Skeletal muscle tissue (tissue), 4 donors: Measurements from ENCODE around the gene ERC2. TPM values are rescaled to one million over a fixed set of nuclear protein-coding genes. Genes with fewer than 3 reads are reported as not detected.

Experiments
- H3K27ac ChIP-seq: one replicate; pipeline ENCODE4 v1.7.0; 2013; ENCODE audit warnings: mild to moderate bottlenecking, low read depth, low read length, inconsistent platforms
- H3K27me3 ChIP-seq, 3 donors: one replicate each; pipeline ENCODE4 v1.7.0; 2013; ENCODE audit warnings: low read length in 3 of 3; ENCODE audit not compliant: control insufficient read depth in 3 of 3, insufficient read depth in 3 of 3
- H3K36me3 ChIP-seq, 3 donors: one replicate each; pipeline ENCODE4 v1.7.0; 2013; ENCODE audit warnings: low read length in 3 of 3; ENCODE audit not compliant: control insufficient read depth in 3 of 3, insufficient read depth in 3 of 3
- H3K4me1 ChIP-seq, 3 donors: one replicate each; pipeline ENCODE4 v1.7.0; 2013; ENCODE audit warnings: low read length in 3 of 3, mild to moderate bottlenecking in 3 of 3; ENCODE audit not compliant: control insufficient read depth in 3 of 3, insufficient read depth in 3 of 3
- H3K4me3 ChIP-seq, 3 donors: one replicate each; pipeline ENCODE4 v1.7.0; 2013; ENCODE audit warnings: low read length in 3 of 3
- H3K9ac ChIP-seq, 3 donors: one replicate each; pipeline ENCODE4 v1.7.0; 2013; ENCODE audit warnings: low read length in 3 of 3, mild to moderate bottlenecking in 3 of 3, moderate library complexity in 2 of 3, low read depth in 1 of 3
- H3K9me3 ChIP-seq, 3 donors: one replicate each; pipeline ENCODE4 v1.7.0; 2013; ENCODE audit warnings: low read length in 3 of 3; ENCODE audit not compliant: control insufficient read depth in 3 of 3
- total RNA-seq: library from RNA; depleted of rRNA; stranded (reverse); fragments of >200 nt; gene quantifications from one replicate; pipeline ENCODE4 v1.2.3, GENCODE V29; 2014
- donor health status: Osteomylitis.

ERC2 gene
- total RNA-seq, 1 donor from 2014 or later, result 1.0 TPM

DNA sequence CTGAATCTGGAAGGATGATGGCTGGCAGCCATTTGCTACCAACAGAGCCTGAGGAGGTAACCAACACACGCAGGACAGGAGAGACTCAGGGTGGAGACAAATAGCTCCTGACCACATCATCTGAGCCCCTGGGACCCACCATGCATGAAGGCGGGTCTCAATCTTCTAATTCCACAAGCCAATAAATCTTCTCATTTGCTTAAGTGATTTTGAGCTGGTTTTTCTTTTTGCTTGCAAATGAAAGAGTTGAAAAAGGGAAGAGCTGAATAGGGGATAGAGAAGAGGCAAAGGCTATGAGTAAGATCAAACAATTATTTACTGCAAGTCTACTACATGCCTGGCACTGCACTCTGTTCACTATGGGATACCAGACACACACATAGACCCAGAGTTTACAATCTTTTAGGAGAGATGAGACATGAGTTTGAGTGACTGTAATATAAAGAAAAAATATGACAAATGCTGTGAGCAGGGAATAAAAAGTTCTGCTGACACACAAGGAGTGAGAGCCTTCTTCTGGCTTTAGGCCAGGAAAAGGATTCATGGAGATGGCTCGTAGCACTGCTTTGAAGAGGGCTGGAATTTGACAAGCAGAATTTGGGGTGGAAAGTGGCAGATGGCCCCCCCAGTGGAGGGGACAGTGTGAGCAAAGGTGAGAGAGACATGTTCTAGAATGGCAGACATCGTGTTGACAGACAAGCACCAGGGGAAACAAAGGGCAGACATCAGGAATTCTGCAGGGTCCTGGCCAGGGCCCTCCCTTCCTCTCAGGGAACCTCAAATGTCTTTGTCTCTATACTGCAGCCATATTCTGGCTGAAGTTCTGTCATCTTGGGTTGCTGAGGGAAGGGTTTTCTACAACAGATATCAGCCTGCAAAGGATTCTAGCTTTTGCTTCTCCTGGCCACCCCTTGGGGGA, 911.4 kb downstream of the ERC2 start:
- Histone ChIP-seq H3K9ac (no peak overlapping the region), H3K9me3 (no peaks in the 10 kb centered on the region), H3K4me1 (peaks cover 0 to 4% (median 3%) of the 10 kb centered on the region in 3 donors), H3K27ac (no peak overlapping the region), H3K27me3 (no peaks in the 10 kb centered on the region), H3K4me3 (no peak overlapping the region), H3K36me3 (no peaks in the 10 kb centered on the region)

DNA sequence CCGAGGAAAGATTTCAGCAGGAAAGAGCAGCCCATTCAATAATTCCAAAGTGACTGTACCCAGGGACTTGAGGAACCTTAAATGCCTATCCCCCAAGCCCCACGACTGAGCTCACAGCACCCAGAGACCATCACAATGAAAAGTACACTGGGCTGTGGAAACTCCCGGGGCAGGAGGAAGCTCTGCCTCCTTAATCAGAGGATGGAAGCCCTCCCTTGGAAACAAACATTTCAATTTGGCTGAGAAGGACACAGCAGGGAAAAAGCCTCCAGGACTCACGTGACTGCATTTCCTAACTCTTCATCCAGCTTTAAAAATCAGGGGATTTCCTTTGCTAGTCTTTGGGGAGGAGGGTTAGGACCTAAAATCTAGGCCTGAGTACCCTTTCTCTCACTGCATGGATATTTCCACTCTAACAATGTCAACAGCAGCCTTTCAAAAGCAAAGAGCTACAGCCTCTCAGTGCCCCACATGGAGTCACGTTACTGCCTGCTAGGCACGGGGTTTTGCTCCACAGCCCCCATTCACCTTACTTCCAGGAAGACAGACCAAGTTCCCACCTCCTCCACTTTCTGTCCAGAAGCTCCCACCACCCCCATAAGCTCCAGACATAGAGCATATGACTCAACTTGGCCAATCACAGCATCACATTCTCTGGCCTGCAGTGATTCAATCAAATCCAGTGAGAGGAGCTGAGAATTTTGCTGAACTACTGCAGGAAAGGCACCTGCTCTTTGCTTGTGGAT, 912.2 kb downstream of the ERC2 start:
- Histone ChIP-seq H3K9me3 (no peaks in the 10 kb centered on the region), H3K36me3 (no peaks in the 10 kb centered on the region), H3K27me3 (no peaks in the 10 kb centered on the region), H3K27ac (no peak overlapping the region), H3K4me3 (no peak overlapping the region), H3K4me1 (peaks cover 0 to 4% (median 3%) of the 10 kb centered on the region in 3 donors), H3K9ac (no peak overlapping the region)

DNA sequence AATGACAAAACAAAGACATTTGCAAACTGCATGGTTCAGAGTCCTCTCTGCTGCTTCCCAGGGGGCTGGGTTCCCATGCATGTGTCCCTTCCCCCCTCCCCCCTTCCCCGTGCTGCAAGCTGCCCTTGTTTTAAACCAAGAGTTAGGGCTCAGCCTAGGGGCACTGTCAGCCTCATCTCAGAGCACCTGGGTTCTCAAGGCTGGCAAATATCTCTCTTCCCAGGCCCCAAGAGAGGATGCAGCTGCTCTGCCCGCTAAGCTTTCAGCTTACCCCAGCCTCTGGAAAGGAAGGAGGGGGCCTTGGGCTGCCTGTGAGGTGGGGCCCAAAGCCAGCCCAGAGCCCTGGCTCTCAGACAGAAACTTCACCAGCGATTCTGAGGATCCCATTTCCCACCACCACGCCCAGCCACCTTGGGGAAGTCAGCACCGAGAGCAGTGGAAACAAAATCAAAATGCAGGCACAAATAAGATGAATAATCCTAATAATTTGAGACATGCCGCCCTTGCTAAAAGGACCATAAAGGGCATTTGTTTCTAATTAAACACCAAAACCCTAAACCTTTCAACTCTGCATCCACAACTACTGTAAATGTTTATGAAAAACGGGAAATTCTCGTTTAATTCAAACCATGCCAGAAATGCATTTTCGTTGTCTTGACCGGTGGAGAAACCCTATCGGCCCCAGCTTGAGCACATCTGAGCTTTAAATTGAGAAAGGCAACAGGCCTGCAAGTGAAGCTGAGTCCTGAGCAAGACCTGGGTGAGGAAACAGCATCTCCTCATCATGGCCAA, 913.4 kb downstream of the ERC2 start:
- Histone ChIP-seq H3K9me3 (no peaks in the 10 kb centered on the region), H3K4me1 (peaks cover 0 to 4% (median 3%) of the 10 kb centered on the region in 3 donors), H3K9ac (no peak overlapping the region), H3K27ac (no peak overlapping the region), H3K36me3 (no peaks in the 10 kb centered on the region), H3K4me3 (no peak overlapping the region), H3K27me3 (no peaks in the 10 kb centered on the region)

DNA sequence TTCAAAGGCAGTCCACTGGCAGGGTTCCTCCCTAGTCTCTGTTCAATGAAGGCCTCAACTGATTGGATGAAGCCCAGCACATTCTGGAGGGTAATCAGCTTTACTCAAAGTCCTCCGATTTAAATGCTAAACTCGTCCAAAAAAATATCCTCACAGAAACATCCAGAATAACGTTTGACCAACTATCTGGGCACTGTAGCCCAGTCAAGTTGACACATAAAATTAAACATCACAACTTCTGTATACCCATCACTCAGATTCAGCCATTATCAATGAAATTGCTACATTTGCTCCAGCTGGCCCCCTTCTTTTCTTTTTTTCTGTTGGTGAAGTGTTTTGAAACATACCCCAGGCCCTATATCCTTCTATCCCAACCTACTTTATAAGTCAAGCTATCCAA, 916.6 kb downstream of the ERC2 start:
- Histone ChIP-seq H3K27me3 (no peaks in the 10 kb centered on the region), H3K4me3 (no peak overlapping the region), H3K4me1 (peaks cover 0 to 4% (median 3%) of the 10 kb centered on the region in 3 donors), H3K27ac (no peak overlapping the region), H3K9me3 (no peaks in the 10 kb centered on the region), H3K9ac (no peak overlapping the region), H3K36me3 (no peaks in the 10 kb centered on the region)

DNA sequence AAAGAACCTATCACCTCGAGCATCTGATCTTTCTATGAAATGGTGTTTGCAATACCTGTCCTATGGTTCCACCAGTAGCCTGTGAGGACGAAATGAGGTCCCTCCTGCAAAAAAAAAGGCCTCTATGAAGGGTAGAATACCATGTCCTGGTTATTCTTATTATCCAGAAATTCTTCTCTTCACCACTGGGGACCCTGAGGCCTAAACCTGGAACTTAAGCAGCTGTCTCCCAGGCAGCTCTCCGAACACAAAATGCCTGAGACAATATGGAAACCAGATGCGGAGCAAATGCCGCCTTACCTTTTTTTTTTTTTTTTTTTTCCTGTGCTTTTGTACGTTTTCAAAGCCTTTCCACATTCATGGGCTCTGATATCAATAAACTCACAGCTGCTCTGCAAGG, 919.1 kb downstream of the ERC2 start:
- Histone ChIP-seq H3K36me3 (no peaks in the 10 kb centered on the region), H3K9me3 (no peaks in the 10 kb centered on the region), H3K9ac (no peak overlapping the region), H3K4me3 (no peak overlapping the region), H3K27ac (no peak overlapping the region), H3K27me3 (peaks cover 0 to 2% (median 0%) of the 10 kb centered on the region in 3 donors), H3K4me1 (no peaks in the 10 kb centered on the region)

DNA sequence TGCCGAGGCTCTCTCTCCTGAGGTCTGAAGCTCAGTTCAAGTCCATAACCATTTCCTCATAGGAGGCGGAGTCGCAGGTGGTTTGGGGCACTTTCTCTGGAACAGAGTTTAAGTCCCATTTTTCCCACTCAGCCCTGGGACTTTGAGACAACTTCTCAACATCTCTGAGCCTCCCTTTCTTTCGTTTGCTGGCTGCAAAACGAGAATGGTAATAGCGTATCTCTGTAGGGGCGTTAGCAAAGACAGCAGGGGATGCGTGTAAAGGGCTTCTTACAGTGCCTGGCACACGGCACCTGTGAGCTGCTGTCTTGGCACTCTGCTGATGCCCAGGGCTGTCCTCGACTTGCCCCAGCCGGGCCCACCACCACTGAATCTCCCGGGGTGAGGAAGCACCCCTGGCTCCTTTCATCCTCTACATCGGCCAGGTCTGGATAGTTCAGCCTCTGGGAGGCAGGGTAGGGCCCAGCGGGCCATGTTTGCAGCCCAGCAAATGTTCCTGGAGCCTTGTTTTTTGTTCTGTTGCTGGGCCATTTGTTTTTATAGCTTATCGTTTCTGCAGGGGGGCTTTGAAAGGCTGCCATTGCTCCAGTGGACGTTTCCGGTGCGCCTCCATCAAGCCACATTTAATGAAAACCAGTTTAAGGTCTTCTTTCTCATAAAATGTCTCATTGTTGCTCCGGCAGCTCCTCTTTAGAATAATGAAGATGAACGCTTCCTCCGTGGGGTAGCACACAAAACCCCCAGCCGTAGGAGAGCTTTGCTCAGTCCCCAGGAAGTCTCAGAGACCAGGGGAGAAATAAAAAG, 921.2 kb downstream of the ERC2 start:
- Histone ChIP-seq H3K9me3 (no peaks in the 10 kb centered on the region), H3K4me3 (no peak overlapping the region), H3K36me3 (no peaks in the 10 kb centered on the region), H3K27me3 (peaks cover 0 to 2% (median 0%) of the 10 kb centered on the region in 3 donors), H3K27ac (no peak overlapping the region), H3K9ac (no peak overlapping the region), H3K4me1 (no peaks in the 10 kb centered on the region)

DNA sequence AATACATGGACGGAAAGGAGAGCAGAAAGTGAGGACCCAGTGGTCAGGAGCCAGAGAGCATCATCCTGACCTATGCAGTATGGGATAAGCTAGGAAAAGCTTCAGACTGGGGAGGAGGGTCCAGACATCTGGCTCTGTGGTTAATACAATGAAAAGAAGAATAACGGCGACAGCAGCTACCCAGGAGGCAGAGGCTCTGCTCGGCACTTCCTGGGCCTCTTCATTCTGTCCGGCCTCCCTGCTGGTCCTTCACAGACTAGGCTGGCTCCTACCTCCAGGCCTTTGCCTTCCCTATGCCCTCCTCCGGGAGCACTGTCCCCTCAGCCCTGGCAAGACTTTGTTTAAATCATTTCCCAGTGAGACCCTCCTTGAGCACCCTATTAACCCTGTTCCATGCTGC, 922.3 kb downstream of the ERC2 start:
- no peak overlapping the region for H3K9ac ChIP-seq
- H3K4me1 ChIP-seq, result no peaks in the 10 kb centered on the region
- H3K27ac ChIP-seq, result no peak overlapping the region
- H3K9me3 ChIP-seq, result no peaks in the 10 kb centered on the region
- no peaks in the 10 kb centered on the region for H3K36me3 ChIP-seq
- H3K4me3 ChIP-seq, result no peak overlapping the region
- H3K27me3 ChIP-seq, result peaks cover 0 to 2% (median 0%) of the 10 kb centered on the region in 3 donors

DNA sequence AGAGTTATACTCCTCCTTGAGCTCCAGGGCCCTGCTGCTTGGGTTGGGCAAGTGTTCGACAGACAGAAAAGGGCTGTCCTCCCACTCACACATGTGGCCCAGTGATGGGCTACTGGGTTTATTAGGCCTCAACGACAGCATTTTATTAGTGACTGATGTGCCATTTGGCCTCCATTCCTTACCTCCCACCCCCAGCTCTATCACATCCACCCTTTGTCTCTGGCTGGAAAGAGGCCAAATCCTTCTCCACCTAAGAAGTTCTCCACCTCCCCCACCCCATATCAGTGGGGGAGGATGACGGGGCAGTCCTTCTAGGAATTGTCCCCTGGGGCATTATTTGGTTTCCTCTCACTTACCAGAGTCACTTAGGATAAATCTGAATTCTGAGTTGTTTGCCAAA, 924.0 kb downstream of the ERC2 start:
- H3K9me3 ChIP-seq, result no peaks in the 10 kb centered on the region
- peaks cover 0 to 2% (median 0%) of the 10 kb centered on the region in 3 donors for H3K27me3 ChIP-seq
- H3K9ac ChIP-seq, result no peak overlapping the region
- no peak overlapping the region for H3K4me3 ChIP-seq
- no peak overlapping the region for H3K27ac ChIP-seq
- no peaks in the 10 kb centered on the region for H3K4me1 ChIP-seq
- H3K36me3 ChIP-seq, result no peaks in the 10 kb centered on the region

DNA sequence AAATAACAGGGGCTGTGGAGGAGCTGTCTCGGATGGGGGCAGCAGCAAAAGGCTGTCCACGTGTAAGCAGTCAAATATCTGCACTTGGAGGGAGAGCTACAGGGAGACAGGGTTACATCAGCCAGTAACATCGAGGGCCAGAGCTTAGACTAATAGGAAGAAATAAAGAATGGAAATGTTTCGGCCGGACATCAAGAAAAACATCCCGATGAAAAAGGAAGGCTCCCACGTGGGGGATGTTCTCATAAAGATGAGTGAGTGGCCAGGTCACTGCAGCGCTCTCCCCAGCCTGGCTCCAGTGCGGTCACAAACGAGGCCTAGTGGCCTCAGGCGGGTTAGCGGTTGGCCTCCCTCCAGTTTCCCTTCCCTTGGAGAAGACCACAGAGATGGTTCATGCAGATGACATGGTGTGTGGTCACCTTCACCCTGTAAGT, 925.1 kb downstream of the ERC2 start:
- Histone ChIP-seq H3K36me3 (no peaks in the 10 kb centered on the region), H3K4me3 (no peak overlapping the region), H3K9ac (no peak overlapping the region), H3K27ac (no peak overlapping the region), H3K4me1 (no peaks in the 10 kb centered on the region), H3K27me3 (peaks cover 0 to 2% (median 0%) of the 10 kb centered on the region in 3 donors), H3K9me3 (no peaks in the 10 kb centered on the region)
